LoVo (cell line): Measurements from ENCODE around the gene CHST12.
A peak's percentile ranks its signal among the peaks of the same experiment; 100 is the strongest.
"Not testable (repeated sequence)": the region's sequence is repeated elsewhere in the genome, so short reads cannot be mapped to it uniquely, and the experiment has no call there.

Experiments
- DNase-seq: peaks from one replicate; pipeline ENCODE4 v3.0.0-alpha.2; 2016; ENCODE audit warnings: low spot score

CHST12 gene

DNA sequence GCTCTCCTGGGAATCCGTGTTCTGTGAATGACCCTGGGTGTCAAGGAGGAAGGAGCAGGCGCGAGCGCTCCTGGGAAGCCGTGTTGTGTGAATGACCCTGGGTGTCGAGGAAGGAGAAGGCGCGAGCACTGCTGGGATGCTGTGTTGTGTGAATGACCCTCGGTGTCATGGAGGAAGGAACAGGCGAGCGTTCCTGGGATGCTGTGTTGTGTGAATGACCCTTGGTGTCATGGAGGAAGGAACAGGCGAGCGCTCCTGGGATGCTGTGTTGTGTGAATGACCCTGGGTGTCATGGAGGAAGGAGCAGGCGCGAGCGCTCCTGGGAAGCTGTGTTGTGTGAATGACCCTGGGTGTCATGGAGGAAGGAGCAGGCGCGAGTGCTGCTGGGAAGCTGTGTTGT is 25.3 kb upstream of the CHST12 start:
- not testable (repeated sequence) for DNase-seq

DNA sequence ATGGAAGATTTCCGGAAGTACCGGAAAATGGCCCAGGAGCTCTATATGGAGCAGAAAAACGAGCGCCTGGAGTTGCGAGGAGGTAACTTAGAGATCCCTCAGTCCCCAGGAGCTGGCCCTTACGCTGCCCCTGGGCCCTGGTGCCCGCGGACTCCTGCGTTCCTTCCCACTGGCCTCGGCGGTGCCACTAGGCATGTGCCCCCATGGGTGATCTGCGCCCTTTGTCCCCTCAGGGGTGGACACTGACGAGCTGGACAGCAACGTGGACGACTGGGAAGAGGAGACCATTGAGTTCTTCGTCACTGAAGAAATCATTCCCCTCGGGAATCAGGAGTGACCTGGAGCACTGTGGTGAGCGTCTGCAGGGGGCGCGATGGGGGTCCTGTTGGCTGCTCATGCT is 24.2 kb upstream of the CHST12 start:
- DNase-seq, result no peak

DNA sequence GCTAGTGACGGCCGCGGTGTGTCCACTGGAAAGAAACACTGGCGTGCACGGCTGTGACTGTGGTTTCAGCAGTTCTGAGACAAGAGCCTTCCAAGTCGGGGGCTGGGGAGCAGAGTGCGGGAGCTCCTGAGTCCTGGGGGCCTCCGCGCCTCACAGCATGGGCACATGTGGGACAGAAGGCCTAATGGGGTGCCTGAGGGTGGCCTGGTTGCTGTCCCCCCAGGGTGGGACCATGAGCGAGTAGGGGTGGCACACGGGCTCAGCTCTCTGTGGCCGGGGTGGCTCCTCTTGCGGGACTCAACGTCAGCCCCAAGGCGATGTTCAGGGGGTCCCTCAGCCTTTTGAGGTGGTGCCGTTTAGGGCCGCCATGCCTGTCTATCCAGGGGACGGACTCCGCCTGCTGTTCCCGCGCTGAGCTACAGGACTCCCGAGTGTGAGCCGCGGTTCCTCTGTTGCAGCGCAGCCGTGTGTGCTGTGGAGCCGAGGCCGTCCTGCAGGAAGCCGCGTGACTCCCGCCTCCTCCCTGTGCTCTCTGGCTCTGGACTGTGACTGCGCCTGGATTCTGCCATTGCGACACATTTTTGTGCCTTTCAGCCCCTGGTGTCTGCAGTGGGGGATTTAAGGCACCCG is 23.5 kb upstream of the CHST12 start:
- DNase-seq, result no peak

DNA sequence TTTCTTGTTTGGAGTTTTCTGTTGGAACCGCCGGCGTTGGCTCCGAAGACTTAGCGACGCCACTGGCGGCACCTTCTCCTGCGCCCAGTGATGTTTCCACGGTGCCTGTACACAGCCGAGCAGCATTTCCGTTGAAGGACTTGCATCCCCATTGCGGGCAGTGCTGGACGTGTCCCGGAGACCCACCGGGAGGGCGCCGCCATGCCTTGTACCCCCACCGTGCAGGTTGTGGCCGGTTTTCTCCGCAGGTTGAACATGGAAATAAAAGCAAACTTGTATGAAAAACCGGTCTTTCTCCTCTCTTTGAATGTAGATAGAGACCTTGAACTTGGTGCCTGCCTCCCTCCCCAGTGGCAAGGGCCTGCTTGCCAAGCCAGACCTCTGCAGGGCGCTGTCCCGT is 22.9 kb upstream of the CHST12 start:
- no peak for DNase-seq

DNA sequence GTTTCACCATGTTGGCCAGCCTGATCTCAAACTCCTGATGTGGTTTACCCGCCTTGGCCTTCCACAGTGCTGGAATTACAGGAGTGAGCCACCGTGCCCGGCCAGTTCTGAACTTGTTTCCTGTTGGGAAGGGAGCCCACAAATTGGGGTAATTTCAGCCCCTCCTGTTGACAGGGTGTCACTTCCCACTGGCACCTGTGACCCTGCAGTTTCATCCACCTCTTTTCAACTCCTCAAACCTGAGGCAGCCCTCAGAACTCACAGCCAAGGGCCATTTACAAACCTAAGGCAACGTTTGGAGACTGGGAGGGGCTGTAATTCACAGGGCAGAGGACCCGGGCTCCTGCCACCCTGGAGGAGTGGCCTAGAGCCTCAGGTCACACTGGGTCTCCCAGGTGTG is 22.2 kb upstream of the CHST12 start:
- DNase-seq, result no peak

DNA sequence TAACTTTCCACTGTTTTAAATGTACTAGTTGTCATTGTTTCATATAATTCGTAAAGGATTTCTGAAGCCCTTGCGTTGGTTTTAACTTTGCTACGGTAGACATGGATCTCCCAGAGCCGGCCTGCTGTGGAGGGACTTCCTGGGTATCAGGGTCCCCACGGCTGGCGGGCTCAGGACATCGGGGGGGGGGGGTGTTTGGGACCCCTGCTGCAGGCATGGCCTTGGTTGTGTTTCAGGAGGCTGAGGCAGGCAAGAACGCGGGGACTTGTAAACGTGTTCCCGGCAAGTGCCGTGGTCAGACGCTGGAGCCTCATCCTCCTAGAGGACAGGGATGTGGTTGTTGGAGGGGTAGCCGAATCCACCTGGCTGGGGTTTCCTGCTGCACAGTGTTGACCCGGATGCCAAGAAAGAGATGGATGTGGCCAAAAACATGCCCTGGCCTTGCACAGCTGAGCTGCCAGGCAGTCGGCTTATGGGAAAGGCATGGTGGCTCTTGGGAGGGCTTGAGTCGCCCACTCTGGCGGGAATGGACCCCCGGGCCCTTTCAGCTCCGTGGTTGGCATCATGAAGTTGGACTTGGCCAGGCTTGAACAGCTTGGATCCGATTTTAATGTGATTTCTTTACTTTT is 21.4 kb upstream of the CHST12 start:
- no peak for DNase-seq

DNA sequence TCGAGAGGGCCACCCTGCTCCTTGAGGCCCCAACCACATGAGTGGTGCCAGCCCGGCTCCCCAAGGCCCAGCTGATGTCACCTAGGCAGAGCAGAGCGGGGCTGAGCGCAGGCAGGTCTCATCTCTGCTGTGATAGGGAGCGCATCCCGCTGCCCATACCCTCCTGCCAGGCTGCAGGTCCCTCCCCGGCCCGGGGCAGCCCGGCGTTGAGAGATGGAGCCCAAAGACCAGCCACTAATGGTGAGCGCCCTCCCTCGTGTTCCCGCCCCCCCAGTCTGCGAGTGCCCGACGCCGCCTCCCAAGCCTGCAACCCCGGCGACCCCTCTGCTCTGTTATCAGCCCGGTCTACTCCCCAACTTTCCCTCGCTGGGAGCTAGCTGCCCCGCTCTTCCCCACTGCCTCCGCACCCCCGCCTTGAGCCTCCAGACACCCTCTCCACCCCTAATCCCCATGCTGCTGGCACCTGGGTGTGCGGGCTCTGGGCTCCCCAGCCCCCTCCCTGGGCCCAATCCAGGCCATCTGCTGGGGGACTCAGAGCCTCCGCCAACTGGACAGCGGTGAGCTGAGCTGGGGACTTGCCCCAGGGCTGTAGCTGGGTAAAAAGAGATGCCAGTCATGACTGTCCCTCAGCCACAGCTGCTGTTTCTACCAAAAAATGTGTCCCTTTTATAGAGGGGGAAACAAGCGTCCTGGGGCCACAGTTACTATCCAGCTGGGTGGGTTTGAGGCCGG is 19.7 kb upstream of the CHST12 start:
- DNase-seq, result no peak

DNA sequence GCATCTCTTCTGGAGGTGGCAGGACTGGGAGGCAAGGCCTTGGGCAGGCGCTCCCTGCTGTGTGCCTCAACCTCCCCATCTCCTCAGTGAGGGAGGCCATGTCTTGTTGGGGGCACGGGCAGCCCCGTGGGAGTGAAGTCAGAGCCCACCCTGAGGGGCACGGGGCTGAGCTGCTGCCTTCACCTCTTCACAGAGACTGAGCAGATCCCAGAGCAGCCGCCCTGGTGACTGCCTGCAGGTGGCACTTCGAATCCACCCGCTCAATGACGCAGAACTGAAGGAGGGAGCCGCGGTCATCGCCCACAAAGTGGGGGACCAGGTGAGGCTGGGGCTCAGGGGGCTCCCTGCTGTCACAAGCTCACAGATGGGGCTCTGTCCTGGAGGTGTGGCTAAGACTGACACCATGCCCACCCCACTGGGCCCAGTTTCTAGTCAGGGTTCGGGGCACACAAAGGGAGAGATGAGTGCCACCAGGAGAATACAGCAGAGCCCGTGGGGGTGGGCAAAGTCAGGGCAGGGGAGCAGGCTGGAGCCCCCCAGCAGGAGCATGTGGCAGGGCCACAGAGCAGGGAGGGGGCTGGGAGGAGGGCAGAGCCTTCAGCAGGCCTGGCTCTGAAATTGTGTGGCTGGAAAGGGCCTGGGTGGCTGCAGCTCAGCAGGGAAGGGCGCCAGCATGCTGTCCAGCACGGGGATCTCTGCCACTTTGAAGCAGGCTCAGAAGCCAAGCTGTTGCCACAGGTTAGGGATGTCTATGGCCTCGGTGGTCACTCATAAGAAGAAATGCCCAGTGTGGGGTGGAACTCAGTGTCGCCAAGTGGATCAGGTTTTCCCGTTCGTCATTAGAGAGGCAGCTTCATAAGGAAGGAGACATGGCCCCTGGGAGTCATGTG is 18.8 kb upstream of the CHST12 start:
- DNase-seq, result no peak

DNA sequence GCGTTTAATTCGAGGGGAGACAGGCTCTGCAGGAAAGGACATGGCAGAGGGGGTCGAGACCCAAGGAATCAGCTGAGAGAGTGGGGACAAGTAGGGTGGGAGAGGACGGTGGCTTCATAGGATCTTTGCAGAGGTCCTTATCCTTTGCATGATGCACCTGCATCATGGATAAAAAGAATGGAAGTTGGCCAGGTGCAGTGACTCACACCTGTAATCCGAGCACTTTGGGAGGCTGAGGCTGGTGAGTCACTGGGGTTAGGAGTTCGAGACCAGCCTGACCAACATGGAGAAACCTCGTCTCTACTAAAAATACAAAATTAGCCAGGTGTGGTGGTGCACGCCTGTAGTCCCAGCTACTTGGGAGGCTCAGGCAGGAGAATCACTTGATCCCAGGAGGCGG is 17.3 kb upstream of the CHST12 start:
- DNase-seq, result not testable (repeated sequence)

DNA sequence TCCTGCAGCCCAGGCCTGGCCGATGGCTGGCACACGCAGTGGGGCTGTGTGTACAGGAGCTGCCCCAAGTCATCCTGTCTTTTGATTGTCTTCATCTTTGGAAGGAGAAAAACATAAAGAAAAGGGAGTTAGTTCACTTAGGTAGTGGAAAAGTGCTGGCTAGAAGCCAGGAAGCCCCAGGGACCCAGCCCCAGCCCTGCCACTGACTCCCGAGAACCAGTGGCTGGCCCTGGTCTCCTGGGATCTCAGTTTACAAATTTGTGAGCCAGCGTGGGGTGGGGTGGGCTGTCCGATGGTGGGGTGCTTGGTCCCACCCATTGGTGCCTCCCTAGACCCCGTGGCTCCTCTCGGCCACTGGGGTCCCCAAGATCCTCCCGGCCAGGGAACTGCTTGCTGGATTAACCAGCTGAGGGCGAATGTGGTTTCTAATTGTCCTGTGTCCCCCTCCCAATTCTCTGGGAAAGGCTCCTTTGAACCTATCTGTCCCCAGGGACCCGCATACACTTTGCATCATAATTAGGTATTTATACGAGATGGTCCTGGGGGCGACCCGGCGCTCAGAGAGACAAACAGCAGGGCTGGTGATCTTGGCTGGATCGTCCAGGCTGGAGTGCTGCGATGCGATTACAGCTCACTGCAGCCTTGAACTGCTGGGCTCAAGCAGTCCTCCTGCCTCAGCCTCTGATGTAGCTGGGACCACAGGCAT is 16.3 kb upstream of the CHST12 start:
- DNase-seq, result no peak

DNA sequence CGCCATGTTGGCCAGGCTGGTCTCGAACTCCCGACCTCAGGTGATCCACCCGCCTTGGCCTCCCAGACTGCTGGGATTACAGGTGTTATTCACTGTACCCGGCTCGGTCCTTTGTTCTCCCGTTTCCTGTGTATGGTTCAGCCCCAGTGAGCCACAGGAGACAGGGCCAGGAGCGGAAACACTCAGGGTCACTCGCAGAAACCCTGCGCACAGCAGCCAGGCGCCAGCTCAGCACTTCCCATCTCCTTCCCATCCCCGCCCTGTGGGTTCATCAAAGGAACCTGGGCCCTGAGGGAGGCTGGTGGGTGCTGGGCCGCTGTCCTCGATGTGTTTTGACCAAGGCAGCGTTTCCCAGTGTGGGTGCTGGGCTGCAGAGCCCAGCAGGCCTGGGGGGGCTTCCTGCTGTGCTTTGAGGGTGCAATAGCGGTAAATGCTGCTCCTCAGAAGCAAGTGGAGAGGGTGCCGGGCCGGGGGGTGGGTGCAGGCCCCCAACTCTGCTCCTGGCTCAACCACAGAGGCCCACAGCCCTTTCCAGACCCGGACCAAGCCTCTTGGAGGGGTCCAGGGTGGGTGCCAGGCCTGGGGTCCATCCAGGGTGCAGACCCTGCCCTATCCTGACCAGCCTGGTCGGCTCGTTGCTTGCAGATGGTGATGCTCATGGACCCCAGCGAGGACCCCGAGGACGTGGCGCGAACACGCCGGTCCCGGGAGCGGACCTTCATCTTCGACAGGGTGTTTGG is 15.3 kb upstream of the CHST12 start:
- DNase-seq, result no peak

DNA sequence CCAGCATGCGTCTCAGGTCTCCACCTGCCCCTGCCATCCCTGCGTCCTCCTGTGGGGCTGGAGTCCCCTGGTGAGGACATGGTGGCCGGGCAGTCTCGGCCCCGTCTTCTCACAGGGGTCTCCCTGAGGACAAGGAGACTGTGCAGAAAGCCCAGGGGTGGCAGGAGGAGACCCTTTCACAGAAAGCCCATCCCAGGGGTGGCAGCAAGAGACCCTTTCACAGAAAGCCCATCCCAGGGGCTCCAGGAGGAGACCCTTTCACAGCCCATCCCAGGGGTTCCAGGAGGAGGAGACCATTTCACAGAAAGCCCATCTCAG is 14.8 kb upstream of the CHST12 start:
- DNase-seq, result no peak

DNA sequence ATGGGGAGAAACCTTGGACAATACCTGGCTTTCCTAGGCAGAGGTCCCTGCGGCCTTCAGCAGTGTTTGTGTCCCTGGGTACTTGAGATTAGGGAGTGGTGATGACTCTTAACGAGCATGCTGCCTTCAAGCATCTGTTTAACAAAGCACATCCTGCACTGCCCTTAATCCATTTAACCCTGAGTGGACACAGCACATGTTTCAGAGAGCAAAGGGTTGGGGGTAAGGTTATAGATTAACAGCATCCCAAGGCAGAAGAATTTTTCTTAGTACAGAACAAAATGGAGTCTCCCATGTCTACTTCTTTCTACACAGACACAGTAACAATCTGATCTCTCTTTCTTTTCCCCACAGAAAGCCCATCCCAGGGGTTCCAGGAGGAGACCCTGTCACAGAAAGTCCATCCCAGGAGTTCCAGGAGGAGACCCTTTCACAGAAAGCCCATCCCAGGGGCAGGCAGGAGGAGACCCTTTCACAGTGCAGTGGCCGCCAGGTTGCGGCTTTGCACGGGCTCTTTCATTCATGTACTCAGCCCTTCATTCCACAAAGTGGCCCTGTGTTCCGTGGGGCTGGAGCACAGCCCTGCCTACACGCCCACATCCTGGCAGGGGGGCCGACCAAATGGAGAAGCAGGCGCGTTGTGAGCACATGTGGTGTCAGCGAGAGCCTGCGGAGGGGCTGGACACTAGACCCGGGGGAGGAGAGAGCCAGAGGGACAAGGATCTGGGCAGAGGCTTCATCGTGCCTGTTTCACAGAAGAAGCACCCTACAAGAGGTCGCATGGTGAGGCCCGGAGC is 13.2 kb upstream of the CHST12 start:
- DNase-seq, result not testable (repeated sequence)

DNA sequence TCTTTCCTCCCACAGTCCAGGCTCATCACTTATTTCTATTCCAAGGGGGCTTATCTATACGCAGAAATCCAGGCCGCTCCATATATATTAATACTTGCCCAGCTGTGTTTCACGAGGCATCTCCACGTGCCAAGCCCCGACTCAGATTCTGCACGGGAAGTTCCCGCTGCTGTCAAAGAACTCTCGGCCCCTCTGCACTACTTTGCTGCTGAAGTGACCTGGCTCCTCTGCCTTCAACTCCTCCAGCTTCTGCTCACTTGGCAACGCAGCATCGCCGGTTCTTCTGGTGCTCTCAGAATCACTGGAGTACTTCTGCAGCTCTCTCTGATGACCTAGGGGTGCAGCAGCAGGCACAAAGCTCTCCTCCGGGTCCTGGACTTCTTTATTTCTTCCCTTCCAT is 9.7 kb upstream of the CHST12 start:
- no peak for DNase-seq

DNA sequence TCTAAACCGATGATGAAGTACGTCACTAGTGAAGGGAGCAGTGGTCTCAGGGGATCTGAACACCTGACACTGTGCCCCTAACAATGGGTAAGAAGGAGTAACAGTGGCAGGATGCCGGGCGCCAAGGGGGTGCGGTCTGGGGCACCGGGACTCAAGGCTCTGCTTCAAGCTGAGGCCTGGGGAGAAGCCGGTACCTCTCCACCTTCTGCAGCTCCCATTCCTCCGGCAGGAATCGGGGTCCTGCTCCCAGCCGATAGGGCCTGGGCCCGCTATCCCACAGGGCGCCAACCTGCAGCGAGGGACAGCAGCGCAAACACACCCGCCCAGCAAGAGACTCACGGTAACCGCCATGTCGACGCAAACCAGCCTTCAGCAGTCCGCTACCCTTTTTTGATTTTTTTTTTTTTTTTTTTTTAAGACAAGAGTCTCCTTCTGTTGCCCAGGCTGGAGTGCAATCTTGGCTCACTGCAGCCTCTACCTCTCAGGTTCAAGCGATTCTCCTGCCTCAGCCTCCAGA is 8.8 kb upstream of the CHST12 start:
- DNase-seq, result no peak

DNA sequence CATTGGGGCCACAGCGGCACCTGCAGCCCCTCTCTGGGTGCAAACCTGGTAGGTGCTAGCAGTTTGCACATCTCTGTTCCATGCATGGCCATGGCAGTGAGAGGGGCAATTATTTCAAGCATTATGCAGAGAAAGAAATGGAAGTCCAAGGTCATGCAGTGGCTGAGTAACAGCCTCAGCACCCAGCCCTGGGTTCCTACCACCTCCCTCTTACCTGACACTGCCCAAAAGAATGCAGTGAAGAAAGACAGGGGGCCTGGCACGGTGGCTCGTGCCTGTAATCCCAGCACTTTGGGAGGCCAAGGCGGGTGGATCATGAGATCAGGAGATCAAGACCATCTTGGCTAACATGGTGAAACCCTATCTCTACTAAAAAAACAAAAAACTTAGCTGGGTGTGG is 4.9 kb upstream of the CHST12 start:
- DNase-seq, result no peak

DNA sequence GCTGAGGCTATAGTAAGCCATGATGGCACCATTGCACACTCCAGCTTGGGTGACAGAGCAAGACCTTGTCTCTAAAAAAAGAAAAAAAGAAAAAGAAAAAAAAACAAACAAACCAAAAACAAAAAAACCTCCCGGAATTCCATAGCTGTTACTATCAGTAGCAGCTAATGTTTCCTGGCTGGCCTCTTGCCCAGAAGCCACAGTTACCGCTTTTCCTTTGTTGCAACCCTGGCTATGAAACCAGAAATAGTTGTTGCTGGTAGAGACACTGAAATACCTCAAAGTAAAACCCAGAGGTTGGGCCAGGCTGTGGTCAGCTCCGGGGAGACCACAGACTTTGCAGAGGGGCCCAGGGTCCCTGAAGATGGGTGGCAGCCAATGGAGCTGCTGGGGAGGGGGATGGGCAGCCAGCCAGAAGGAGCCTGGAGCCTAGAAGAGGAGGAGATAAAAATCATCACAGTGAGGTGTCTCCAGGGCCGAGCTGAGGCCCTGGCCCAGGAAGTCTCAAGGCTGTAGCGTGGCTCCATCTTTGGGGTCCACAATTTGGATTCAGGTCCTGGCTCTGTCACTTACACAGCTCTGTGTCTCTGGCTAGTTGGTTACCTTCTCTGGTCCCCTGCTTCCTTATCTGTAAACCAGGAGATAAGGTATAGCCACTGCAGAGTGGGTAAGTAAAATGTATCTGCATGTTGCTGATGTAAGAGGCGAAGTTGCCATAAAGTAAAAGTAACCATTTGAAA is 3.4 kb upstream of the CHST12 start:
- peak; percentile 76 for DNase-seq

DNA sequence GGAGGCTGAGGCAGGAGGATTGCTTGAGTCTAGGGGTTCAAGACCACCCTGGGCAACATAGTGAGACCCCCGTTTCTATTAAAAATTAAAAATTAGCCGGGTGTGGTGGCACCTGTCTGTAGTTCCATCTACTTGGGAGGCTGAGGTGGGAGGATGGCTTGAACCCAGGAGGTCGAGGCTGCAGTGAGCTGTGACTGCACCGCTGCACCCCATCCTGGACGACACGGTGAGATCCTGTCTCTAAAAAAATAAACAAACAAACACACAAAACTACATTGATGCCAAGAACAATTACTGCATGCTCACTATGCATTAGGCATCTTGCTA is 761 bp upstream of the CHST12 start:
- no peak for DNase-seq

DNA sequence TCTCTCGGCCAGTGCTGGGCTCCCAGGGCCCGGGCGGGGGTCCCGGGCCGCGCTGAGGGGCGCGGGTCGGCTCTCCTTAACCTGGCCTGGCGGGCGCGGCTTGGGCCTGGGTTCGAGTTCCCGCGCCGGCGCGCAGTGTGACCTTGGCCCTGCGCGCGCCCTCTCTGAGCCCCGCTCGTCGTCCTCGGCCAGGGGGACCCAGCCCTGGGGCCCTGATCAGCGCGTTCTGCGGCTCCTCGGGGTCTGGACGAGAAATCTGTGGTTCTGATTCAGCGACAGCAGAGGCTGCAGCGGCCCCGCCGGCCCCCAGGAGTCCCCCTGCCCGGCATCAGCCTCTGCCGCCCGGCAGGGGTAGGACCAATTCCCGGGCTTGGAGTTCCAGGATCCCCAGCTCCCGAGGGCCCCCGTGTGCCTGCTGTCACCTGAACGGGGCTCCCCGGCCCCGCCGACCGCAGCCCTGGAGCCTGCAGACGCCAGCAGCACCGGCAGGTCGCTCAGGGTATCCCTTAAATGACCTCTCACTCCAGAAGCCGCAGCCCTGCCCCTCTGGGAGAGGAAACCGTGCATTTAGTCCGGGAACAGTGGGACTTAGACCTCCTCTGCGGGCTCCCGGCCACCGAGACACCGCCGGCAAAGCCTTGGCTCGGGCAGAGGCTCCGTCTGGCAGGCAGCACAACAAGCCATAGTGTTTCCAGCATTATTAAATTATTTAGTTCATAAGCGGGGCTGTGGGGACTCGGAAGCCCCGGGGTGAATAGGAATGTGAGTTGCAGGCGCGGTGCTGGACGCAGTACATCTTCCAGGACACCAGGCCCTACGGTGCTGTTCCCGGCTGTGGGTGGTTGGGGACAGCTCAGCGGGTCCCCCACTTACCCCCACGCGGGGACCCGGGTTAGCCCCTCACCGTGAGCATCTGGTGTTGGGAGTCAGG is 572 bp downstream of the CHST12 start:
- DNase-seq, result peak; percentile 44
